AG04450 (cell line): ENCODE measurements around the gene M1AP. TPM values are rescaled to one million over a fixed set of nuclear protein-coding genes. Genes with fewer than 3 reads are reported as not detected.

Experiments used
- CTCF ChIA-PET: fragments of 300-600, 350-600 bp; formaldehyde crosslinking; extraction: SDS; loops from one replicate; lab custom pipeline; 2022; ENCODE audit warnings: antibody characterized with exemption, inconsistent platforms; lab: Charles Lee
- POLR2A ChIA-PET: fragments of 350-600 bp; formaldehyde crosslinking; extraction: SDS; loops from one replicate; lab custom pipeline; 2021; ENCODE audit warnings: antibody characterized with exemption, inconsistent platforms; lab: Yijun Ruan, JAX
- DNase-seq: peaks from one replicate; pipeline ENCODE4 v3.0.0-alpha.2; 2011; ENCODE audit warnings: low read depth, low spot score
- H3K27ac ChIP-seq: one replicate; pipeline ENCODE4 v1.5.1; 2012; ENCODE audit warnings: low read depth, low read length, control low read depth
- H3K27me3 ChIP-seq: one replicate; pipeline ENCODE4 v1.6.0; 2012; ENCODE audit warnings: low read length; ENCODE audit not compliant: control insufficient read depth, insufficient read depth
- H3K4me3 ChIP-seq: 2 replicates; pipeline ENCODE4 v1.5.1; 2011; ENCODE audit warnings: mild to moderate bottlenecking, low read depth, low read length, control low read depth
- H3K9me3 ChIP-seq: 2 replicates; pipeline ENCODE4 v1.5.1; 2012; ENCODE audit warnings: low read length; ENCODE audit not compliant: control insufficient read depth, insufficient read depth
- CTCF ChIP-seq: IDR thresholded peaks from 2 replicates; pipeline ENCODE4 v1.5.1; 2011; ENCODE audit warnings: low read depth, low read length, control low read depth, inconsistent platforms
- polyA plus RNA-seq: library from polyadenylated mRNA; depleted of rRNA; stranded (reverse); fragments of >200 nt; gene quantifications from 2 replicates; pipeline ENCODE4 v1.2.3, GENCODE V29; 2011

The M1AP gene
- polyA plus RNA-seq, 1 experiment, result 0.07 TPM

- POLR2A ChIA-PET, result interaction anchor here (0.6 to 1.7 kb wide), 4 partner anchors 57 to 92 kb away, joined by 3 to 7 read pairs (median 4); partner anchors contain the start of gene WBP1
- TF ChIP-seq CTCF, result no peak
- Histone ChIP-seq H3K4me3 (no peak overlapping the region), H3K27ac (no peak overlapping the region), H3K9me3 (peaks cover 8% of the 10 kb centered on the region; the same call in 1 of the 2 replicates), H3K27me3 (no peaks in the 10 kb centered on the region)
- DNase-seq, result no peak
- CTCF ChIA-PET, result interaction anchor here (0.6 to 4.0 kb wide), 9 partner anchors 48 to 282 kb away, joined by 3 to 42 read pairs (median 3); partner anchors contain the start of genes CCDC142, TTC31 and WBP1
Measured at GRCh38 chr2:74531666-74532065, 116.5 kb downstream of the M1AP start.

- no peak for DNase-seq
- TF ChIP-seq CTCF, result no peak
- CTCF ChIA-PET, result interaction anchor here (1.8 to 4.0 kb wide), 3 partner anchors 47 to 57 kb away, joined by 9 to 42 read pairs (median 12); partner anchors contain the start of genes CCDC142 and TTC31
- no peaks in the 10 kb centered on the region for H3K27me3 ChIP-seq
- H3K9me3 ChIP-seq, result peaks cover 10% of the 10 kb centered on the region; the same call in 1 of the 2 replicates
- H3K4me3 ChIP-seq, result peak overlapping the region; percentile 100
- POLR2A ChIA-PET, result interaction anchor here (0.6 to 2.0 kb wide), 12 partner anchors 23 to 72 kb away, joined by 3 to 16 read pairs (median 4); partner anchors contain the start of genes CCDC142, LBX2, LOXL3 and TTC31
- peak overlapping the region; percentile 21 for H3K27ac ChIP-seq
Measured at GRCh38 chr2:74530239-74531187, 117.6 kb downstream of the M1AP start.

- H3K27ac ChIP-seq, result peak within 1 kb of the TSS; percentile 77
- H3K4me3 ChIP-seq, result peak within 1 kb of the TSS; percentile 100
- H3K9me3 ChIP-seq, result peaks cover 10% of the 10 kb centered on the region; the same call in 1 of the 2 replicates
- ChIA-PET CTCF (interaction anchor here (0.7 to 1.8 kb wide), 2 partner anchors 46 to 59 kb away, joined by 3 to 9 read pairs; partner anchors contain the start of genes CCDC142 and TTC31), POLR2A (interaction anchor here (0.6 to 2.0 kb wide), 9 partner anchors 24 to 71 kb away, joined by 3 to 16 read pairs (median 4); partner anchors contain the start of genes CCDC142, LBX2, LOXL3 and TTC31)
- no peak for TF ChIP-seq CTCF
- DNase-seq, result peak; percentile 98
- H3K27me3 ChIP-seq, result no peaks in the 10 kb centered on the region
Measured at GRCh38 chr2:74529357-74530238, 118.5 kb downstream of the M1AP start, which contains the start of the genes AUP1 and HTRA2. TSS of gene AUP1 (minus strand) at chr2:74529706. CDS start at chr2:74529629, 77 bp downstream. TSS of gene HTRA2 (plus strand) at chr2:74529933. CDS start at chr2:74530007, 74 bp downstream.

GRCh38 chr2:74528600-74529356, 119.4 kb downstream of the M1AP start:
- no peak for TF ChIP-seq CTCF
- H3K9me3 ChIP-seq, result peaks cover 10% of the 10 kb centered on the region; the same call in 1 of the 2 replicates
- peak overlapping the region; percentile 77 for H3K27ac ChIP-seq
- DNase-seq, result no peak
- ChIA-PET POLR2A (interaction anchor here (0.9 to 2.0 kb wide), 4 partner anchors 25 to 70 kb away, joined by 3 to 16 read pairs (median 10); partner anchors contain the start of genes CCDC142, LOXL3, TTC31 and WBP1), CTCF (interaction anchor here (0.7 to 1.8 kb wide), 2 partner anchors 45 to 60 kb away, joined by 3 to 9 read pairs; partner anchors contain the start of genes CCDC142 and TTC31)
- peak overlapping the region; percentile 100 for H3K4me3 ChIP-seq
- no peaks in the 10 kb centered on the region for H3K27me3 ChIP-seq
